ENCODE data around the gene RHOBTB1.
A peak's percentile ranks its signal among the peaks of the same experiment; 100 is the strongest.

DNA sequence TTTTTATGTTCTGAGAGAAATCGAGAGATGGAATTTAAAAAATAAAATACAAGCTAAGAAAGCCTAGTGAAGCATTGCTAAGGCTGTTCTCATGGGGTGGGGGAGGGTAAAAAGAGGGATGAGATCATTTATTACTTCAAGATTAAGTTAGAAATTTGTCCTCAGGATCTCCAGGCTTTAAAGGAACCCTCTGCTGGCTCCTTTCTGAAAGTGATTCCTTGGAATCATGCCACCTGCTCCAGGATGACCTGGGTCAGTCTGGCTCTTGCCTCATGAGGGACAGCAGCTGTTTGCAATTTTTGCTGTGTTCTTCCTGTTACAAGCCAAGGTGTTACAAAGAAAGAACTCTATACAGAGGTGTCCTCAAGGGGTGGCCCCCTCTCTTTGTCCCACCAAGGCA lies 95.9 kb downstream of the RHOBTB1 start:
- TF ChIP-seq, protein P1, sequence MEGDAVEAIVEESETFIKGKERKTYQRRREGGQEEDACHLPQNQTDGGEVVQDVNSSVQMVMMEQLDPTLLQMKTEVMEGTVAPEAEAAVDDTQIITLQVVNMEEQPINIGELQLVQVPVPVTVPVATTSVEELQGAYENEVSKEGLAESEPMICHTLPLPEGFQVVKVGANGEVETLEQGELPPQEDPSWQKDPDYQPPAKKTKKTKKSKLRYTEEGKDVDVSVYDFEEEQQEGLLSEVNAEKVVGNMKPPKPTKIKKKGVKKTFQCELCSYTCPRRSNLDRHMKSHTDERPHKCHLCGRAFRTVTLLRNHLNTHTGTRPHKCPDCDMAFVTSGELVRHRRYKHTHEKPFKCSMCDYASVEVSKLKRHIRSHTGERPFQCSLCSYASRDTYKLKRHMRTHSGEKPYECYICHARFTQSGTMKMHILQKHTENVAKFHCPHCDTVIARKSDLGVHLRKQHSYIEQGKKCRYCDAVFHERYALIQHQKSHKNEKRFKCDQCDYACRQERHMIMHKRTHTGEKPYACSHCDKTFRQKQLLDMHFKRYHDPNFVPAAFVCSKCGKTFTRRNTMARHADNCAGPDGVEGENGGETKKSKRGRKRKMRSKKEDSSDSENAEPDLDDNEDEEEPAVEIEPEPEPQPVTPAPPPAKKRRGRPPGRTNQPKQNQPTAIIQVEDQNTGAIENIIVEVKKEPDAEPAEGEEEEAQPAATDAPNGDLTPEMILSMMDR (IDR thresholded peaks at IDR 0.05): no peak
- TF ChIP-seq POLR2A (IDR thresholded peaks at IDR 0.05) (no peak), POLR2AphosphoS5 (IDR thresholded peaks at IDR 0.05) (peak in 1 of 2 donors; percentile 34)

Measured in upper lobe of left lung (tissue), 4 donors.